Mesenchymal stem cell (in vitro differentiated cells and primary cell): ENCODE results near the gene VPS41.
"Not testable (repeated sequence)": the region's sequence is repeated elsewhere in the genome, so short reads cannot be mapped to it uniquely, and the experiment has no call there.

Experiments
- DNase-seq: peaks from one replicate; pipeline ENCODE4 v3.0.0-alpha.2; 2013
- H2AFZ ChIP-seq: one replicate; pipeline ENCODE4 v1.6.1; 2013; ENCODE audit warnings: low read depth, mild to moderate bottlenecking, control low read depth, inconsistent platforms, low read length, moderate library complexity
- H2AK5ac ChIP-seq: 2 replicates; pipeline ENCODE4 v1.6.1; 2013; ENCODE audit warnings: low read length, moderate library complexity, mild to moderate bottlenecking, inconsistent platforms; ENCODE audit not compliant: severe bottlenecking
- H2BK120ac ChIP-seq: one replicate; pipeline ENCODE4 v1.6.1; 2013; ENCODE audit warnings: low read depth, mild to moderate bottlenecking, inconsistent platforms, low read length, moderate library complexity
- H2BK12ac ChIP-seq, 2 experiments: one replicate each; pipeline ENCODE4 v1.6.1; 2013; ENCODE audit warnings: inconsistent platforms in 2 of 2, low read length in 2 of 2, mild to moderate bottlenecking in 2 of 2, moderate library complexity in 2 of 2, control low read depth in 1 of 2
- H2BK15ac ChIP-seq: one replicate; pipeline ENCODE4 v1.6.1; 2013; ENCODE audit warnings: mild to moderate bottlenecking, low read depth, inconsistent platforms; ENCODE audit not compliant: poor library complexity, severe bottlenecking
- H2BK5ac ChIP-seq: 2 replicates; pipeline ENCODE4 v1.6.1; 2013; ENCODE audit warnings: low read depth, mild to moderate bottlenecking, low read length, control low read depth, inconsistent platforms; ENCODE audit not compliant: poor library complexity, severe bottlenecking
- H3K14ac ChIP-seq, 2 experiments: one replicate each; pipeline ENCODE4 v1.6.1; 2013; ENCODE audit warnings: inconsistent platforms in 2 of 2, low read length in 2 of 2, control low read depth in 1 of 2, mild to moderate bottlenecking in 1 of 2, moderate library complexity in 1 of 2
- H3K18ac ChIP-seq, 2 experiments: one replicate each; pipeline ENCODE4 v1.6.1; 2013; ENCODE audit warnings: inconsistent platforms in 2 of 2, low read length in 2 of 2, control low read depth in 1 of 2, low read depth in 1 of 2, mild to moderate bottlenecking in 1 of 2
- H3K23ac ChIP-seq, 2 experiments: one replicate each; pipeline ENCODE4 v1.6.1; 2013; ENCODE audit warnings: inconsistent platforms in 2 of 2, low read length in 2 of 2, mild to moderate bottlenecking in 2 of 2, moderate library complexity in 2 of 2, control low read depth in 1 of 2
- H3K27ac ChIP-seq: 2 replicates; pipeline ENCODE4 v1.5.1; 2013; ENCODE audit warnings: mild to moderate bottlenecking, moderate library complexity, low read length, control low read depth, inconsistent platforms; ENCODE audit not compliant: poor library complexity, severe bottlenecking
- H3K27me3 ChIP-seq, 2 experiments: 2 replicates each; pipeline versions ENCODE4 v1.6.1 to v1.7.0; 2013; ENCODE audit warnings: low read length in 2 of 2, mild to moderate bottlenecking in 2 of 2, moderate library complexity in 2 of 2, control low read depth in 1 of 2, inconsistent platforms in 1 of 2; ENCODE audit not compliant: control insufficient read depth in 1 of 2, insufficient read depth in 1 of 2
- H3K36me3 ChIP-seq, 2 experiments: 2 replicates each; pipeline versions ENCODE4 v1.6.1 to v1.7.0; 2013; ENCODE audit warnings: low read length in 2 of 2, control low read depth in 1 of 2, inconsistent platforms in 1 of 2, low read depth in 1 of 2, mild to moderate bottlenecking in 1 of 2; ENCODE audit not compliant: insufficient read depth in 2 of 2, control insufficient read depth in 1 of 2
- H3K4ac ChIP-seq, 2 experiments: one replicate each; pipeline ENCODE4 v1.6.1; 2013; ENCODE audit warnings: inconsistent platforms in 2 of 2, low read length in 2 of 2, mild to moderate bottlenecking in 2 of 2, moderate library complexity in 2 of 2, control low read depth in 1 of 2, low read depth in 1 of 2
- H3K4me1 ChIP-seq: 2 replicates; pipeline ENCODE4 v1.6.1; 2013; ENCODE audit warnings: low read depth, low read length, control low read depth; ENCODE audit not compliant: control insufficient read depth, insufficient read depth
- H3K4me2 ChIP-seq: 2 replicates; pipeline ENCODE4 v1.6.1; 2013; ENCODE audit warnings: low read length, mild to moderate bottlenecking, inconsistent platforms; ENCODE audit not compliant: poor library complexity, severe bottlenecking
- H3K4me3 ChIP-seq, 2 experiments: 2 replicates each; pipeline versions ENCODE4 v1.5.1 to v1.7.0; 2013; ENCODE audit warnings: low read length in 2 of 2, mild to moderate bottlenecking in 2 of 2, control low read depth in 1 of 2, low read depth in 1 of 2; ENCODE audit not compliant: insufficient read depth in 1 of 2
- H3K79me1 ChIP-seq: replicated peaks from 2 replicates; pipeline ENCODE4 v1.6.1; 2013; ENCODE audit warnings: mild to moderate bottlenecking, control low read depth, low read length, inconsistent platforms; ENCODE audit not compliant: poor library complexity, severe bottlenecking
- H3K9ac ChIP-seq: 2 replicates; pipeline ENCODE4 v1.7.0; 2013; ENCODE audit warnings: mild to moderate bottlenecking, low read length, moderate library complexity
- H3K9me3 ChIP-seq: 2 replicates; pipeline ENCODE4 v1.7.0; 2013; ENCODE audit warnings: mild to moderate bottlenecking, low read length; ENCODE audit not compliant: control insufficient read depth
- H4K8ac ChIP-seq: one replicate; pipeline ENCODE4 v1.6.1; 2013; ENCODE audit warnings: inconsistent platforms, mild to moderate bottlenecking, low read length, moderate library complexity
- H4K91ac ChIP-seq: one replicate; pipeline ENCODE4 v1.6.1; 2013; ENCODE audit warnings: mild to moderate bottlenecking, low read length, inconsistent platforms
- WGBS: methylation state at CpG from one replicate; pipeline ENCODE4 v1.1.7; 2013; ENCODE audit warnings: mixed read lengths; 5-methylcytosine and 5-hydroxymethylcytosine counted together

Gene VPS41

GRCh38 chr7:38951213-38951612, 42.2 kb upstream of the VPS41 start:
- no peak overlapping the region for H3K4me2 ChIP-seq
- no peak overlapping the region for H3K18ac ChIP-seq

GRCh38 chr7:38950309-38950708, 41.3 kb upstream of the VPS41 start:
- Histone ChIP-seq H3K79me1 (no peaks in the 10 kb centered on the region), H2BK12ac (no peak overlapping the region), H4K8ac (no peak overlapping the region), H3K9me3 (no peaks in the 10 kb centered on the region), H3K4ac (no peak overlapping the region), H2BK15ac (no peak overlapping the region), H3K27ac (no peak overlapping the region), H2BK120ac (no peak overlapping the region), H3K9ac (no peak overlapping the region), H2BK5ac (no peak overlapping the region), H4K91ac (no peak overlapping the region), H2AFZ (no peak overlapping the region), H2AK5ac (no peak overlapping the region), H3K4me3 (no peak overlapping the region), H3K4me1 (peaks cover 1% of the 10 kb centered on the region), H3K36me3 (no peaks in the 10 kb centered on the region), H3K23ac (no peak overlapping the region), H3K27me3 (no peaks in the 10 kb centered on the region), H3K18ac (no peak overlapping the region), H3K14ac (no peak overlapping the region), H3K4me2 (no peak overlapping the region)
- peak; percentile 64 for DNase-seq
- 17% methylated on average over 1 of the region's 1 CpG for WGBS

More at GRCh38 chr7:38951213-38951612, 42.2 kb upstream of the VPS41 start:
- Histone ChIP-seq H3K4me3 (no peak overlapping the region), H3K27ac (no peak overlapping the region), H2AFZ (no peak overlapping the region), H3K36me3 (no peaks in the 10 kb centered on the region), H2BK15ac (no peak overlapping the region), H3K27me3 (no peaks in the 10 kb centered on the region), H2AK5ac (no peak overlapping the region), H2BK120ac (no peak overlapping the region), H3K23ac (no peak overlapping the region), H3K4me1 (peaks cover 1% of the 10 kb centered on the region), H3K9me3 (no peaks in the 10 kb centered on the region), H4K91ac (no peak overlapping the region), H2BK12ac (no peak overlapping the region), H4K8ac (no peak overlapping the region), H3K79me1 (no peaks in the 10 kb centered on the region), H2BK5ac (no peak overlapping the region), H3K14ac (no peak overlapping the region), H3K4ac (no peak overlapping the region), H3K9ac (no peak overlapping the region)
- WGBS, result 79% methylated on average over 5 of the region's 6 CpGs
- DNase-seq, result no peak

- H2BK5ac ChIP-seq, H3K27me3 ChIP-seq, H2AFZ ChIP-seq, H2BK15ac ChIP-seq, H3K36me3 ChIP-seq, H3K79me1 ChIP-seq, H3K4me2 ChIP-seq, H3K9ac ChIP-seq, H2BK12ac ChIP-seq, H3K4ac ChIP-seq, H3K14ac ChIP-seq, H2BK120ac ChIP-seq, H4K91ac ChIP-seq, H3K4me1 ChIP-seq, H3K4me3 ChIP-seq, DNase-seq, H3K18ac ChIP-seq, H2AK5ac ChIP-seq, H3K27ac ChIP-seq, H4K8ac ChIP-seq, H3K23ac ChIP-seq, H3K9me3 ChIP-seq: not testable (repeated sequence)
- 78% methylated on average over 1 of the region's 4 CpGs for WGBS
Observed at GRCh38 chr7:38947541-38947940, 38.5 kb upstream of the VPS41 start.

GRCh38 chr7:38942431-38943051, 33.5 kb upstream of the VPS41 start:
- Histone ChIP-seq H3K27me3 (no peaks in the 10 kb centered on the region), H3K4ac (no peak overlapping the region), H3K9ac (no peak overlapping the region), H2BK5ac (no peak overlapping the region), H3K18ac (no peak overlapping the region), H2AFZ (no peak overlapping the region), H3K36me3 (no peaks in the 10 kb centered on the region), H3K9me3 (no peaks in the 10 kb centered on the region), H2BK15ac (no peak overlapping the region), H4K91ac (no peak overlapping the region), H3K4me2 (no peak overlapping the region), H3K4me1 (no peaks in the 10 kb centered on the region), H3K14ac (no peak overlapping the region), H4K8ac (no peak overlapping the region), H3K4me3 (no peak overlapping the region), H3K27ac (no peak overlapping the region), H2AK5ac (no peak overlapping the region), H2BK120ac (no peak overlapping the region), H3K79me1 (no peaks in the 10 kb centered on the region), H2BK12ac (no peak overlapping the region), H3K23ac (no peak overlapping the region)
- 84% methylated on average over 1 of the region's 4 CpGs for WGBS
- no peak for DNase-seq
